ENCODE data around the gene ZNF468. TPM values are rescaled to one million over a fixed set of nuclear protein-coding genes. Genes with fewer than 3 reads are reported as not detected.

The ZNF468 gene
- total RNA-seq, 2 experiments from 2014 or later = 11.2 to 12.9 TPM

- ChIA-PET POLR2A (interaction anchor here (1.0 kb wide), 1 partner anchor 11 kb away, joined by 5 read pairs; no protein-coding TSS in a partner anchor), CTCF (no interaction called here)
- DNase-seq = no peak
- Mint-ChIP-seq H3K4me1 (ENCODE audit: low read depth) (peaks cover 18% of the 10 kb centered on the region), H3K36me3 (ENCODE audit: low read depth) (peaks cover 12% of the 10 kb centered on the region), H3K9me3 (peaks cover 12% of the 10 kb centered on the region), H3K4me3 (no peak overlapping the region), H3K27me3 (no peaks in the 10 kb centered on the region), H3K27ac (no peak overlapping the region)
- TF ChIP-seq CTCF (IDR thresholded peaks at IDR 0.05) = no peak
- ATAC-seq = no peak
- intact Hi-C loops (cut with micrococcal nuclease) = no loop called here
Measured at GRCh38 chr19:52789440-52789839, 68.0 kb downstream of the ZNF468 start.

Other genes starting within 250 kb of the ZNF468 start
- gene ZNF83, start 219.3 kb downstream of the ZNF468 start, total RNA-seq = 10 to 100 TPM; 27.4 to 31.1 TPM
- 10 to 100 TPM; 18.4 to 20.9 TPM for gene ZNF611, start 122.6 kb downstream of the ZNF468 start, total RNA-seq
- 10 to 100 TPM; 11.2 to 11.7 TPM for gene ZNF600, start 70.8 kb downstream of the ZNF468 start, total RNA-seq
- 10 to 100 TPM in 1 of 2 experiments, 1 to 10 TPM in 1; 9.7 to 11.6 TPM for gene ZNF28, start 36.0 kb downstream of the ZNF468 start, total RNA-seq
- 1 to 10 TPM; 7.0 to 9.4 TPM for gene ZNF320, start 40.0 kb upstream of the ZNF468 start, total RNA-seq
- 1 to 10 TPM; 4.5 to 4.8 TPM for gene ZNF888, start 65.8 kb upstream of the ZNF468 start, total RNA-seq
- gene ZNF816, start 105.3 kb upstream of the ZNF468 start, total RNA-seq = 10 to 100 TPM; 10.2 to 12.6 TPM
- gene ERVV-1, start 156.3 kb upstream of the ZNF468 start, total RNA-seq = not detected
- gene ERVV-2, start 187.1 kb upstream of the ZNF468 start, total RNA-seq = not detected
- 10 to 100 TPM; 48.0 to 50.0 TPM for gene ZNF160, start 245.8 kb upstream of the ZNF468 start, total RNA-seq

All from activated CD8-positive, alpha-beta T cell treated with anti-CD3 and anti-CD28 coated beads for 36 hours (primary cell).